Stomach smooth muscle (tissue), 2 donors: ENCODE measurements around the gene ERBB4.

Experiments
- H3K27ac ChIP-seq: one replicate; pipeline ENCODE4 v1.7.0; 2013; ENCODE audit warnings: mild to moderate bottlenecking, low read length, inconsistent platforms
- H3K27me3 ChIP-seq, 2 donors: one replicate each; pipeline ENCODE4 v1.7.0; 2013; ENCODE audit warnings: low read length in 2 of 2; ENCODE audit not compliant: insufficient read depth in 2 of 2, control insufficient read depth in 1 of 2
- H3K36me3 ChIP-seq, 2 donors: one replicate each; pipeline ENCODE4 v1.7.0; 2013; ENCODE audit warnings: low read length in 2 of 2; ENCODE audit not compliant: control insufficient read depth in 2 of 2, insufficient read depth in 2 of 2
- H3K4me1 ChIP-seq: one replicate; pipeline ENCODE4 v1.7.0; 2013; ENCODE audit warnings: low read length; ENCODE audit not compliant: control insufficient read depth, insufficient read depth
- H3K4me3 ChIP-seq, 2 donors: one replicate each; pipeline ENCODE4 v1.7.0; 2013; ENCODE audit warnings: low read length in 2 of 2
- H3K9ac ChIP-seq, 2 donors: one replicate each; pipeline ENCODE4 v1.7.0; 2013; ENCODE audit warnings: low read length in 2 of 2, mild to moderate bottlenecking in 1 of 2
- H3K9me3 ChIP-seq, 2 donors: one replicate each; pipeline ENCODE4 v1.7.0; 2013; ENCODE audit warnings: low read length in 2 of 2; ENCODE audit not compliant: control insufficient read depth in 2 of 2
- donor health status: healthy.
- donor health status: Pancreatic carcinoma.

Gene ERBB4

GRCh38 chr2:212299333-212299732 lies 239.3 kb downstream of the ERBB4 start:
- Histone ChIP-seq H3K36me3 (no peaks in the 10 kb centered on the region), H3K4me3 (no peak overlapping the region), H3K9me3 (no peaks in the 10 kb centered on the region), H3K4me1 (no peaks in the 10 kb centered on the region), H3K27ac (no peak overlapping the region), H3K9ac (no peak overlapping the region), H3K27me3 (no peaks in the 10 kb centered on the region)

- Histone ChIP-seq H3K27ac (no peak overlapping the region), H3K27me3 (no peaks in the 10 kb centered on the region), H3K4me3 (no peak overlapping the region), H3K36me3 (no peaks in the 10 kb centered on the region), H3K9ac (no peak overlapping the region), H3K4me1 (no peaks in the 10 kb centered on the region), H3K9me3 (no peaks in the 10 kb centered on the region)
Measured at GRCh38 chr2:212295571-212295970, 243.0 kb downstream of the ERBB4 start.

GRCh38 chr2:212294816-212295215 lies 243.8 kb downstream of the ERBB4 start:
- Histone ChIP-seq H3K36me3 (no peaks in the 10 kb centered on the region), H3K4me3 (no peak overlapping the region), H3K27ac (no peak overlapping the region), H3K27me3 (no peaks in the 10 kb centered on the region), H3K4me1 (no peaks in the 10 kb centered on the region), H3K9ac (no peak overlapping the region), H3K9me3 (no peaks in the 10 kb centered on the region)

- Histone ChIP-seq H3K9me3 (no peaks in the 10 kb centered on the region), H3K4me3 (no peak overlapping the region), H3K27ac (no peak overlapping the region), H3K27me3 (no peaks in the 10 kb centered on the region), H3K4me1 (no peaks in the 10 kb centered on the region), H3K9ac (no peak overlapping the region), H3K36me3 (no peaks in the 10 kb centered on the region)
Measured at GRCh38 chr2:212289301-212289700, 249.3 kb downstream of the ERBB4 start.

GRCh38 chr2:212288308-212288707 lies 250.3 kb downstream of the ERBB4 start:
- Histone ChIP-seq H3K4me1 (no peaks in the 10 kb centered on the region), H3K9ac (no peak overlapping the region), H3K27me3 (no peaks in the 10 kb centered on the region), H3K9me3 (no peaks in the 10 kb centered on the region), H3K27ac (no peak overlapping the region), H3K36me3 (no peaks in the 10 kb centered on the region), H3K4me3 (no peak overlapping the region)

- Histone ChIP-seq H3K4me3 (no peak overlapping the region), H3K9me3 (no peaks in the 10 kb centered on the region), H3K36me3 (no peaks in the 10 kb centered on the region)
Measured at GRCh38 chr2:212284166-212284565, 254.4 kb downstream of the ERBB4 start.

GRCh38 chr2:212282671-212283261 lies 255.8 kb downstream of the ERBB4 start:
- H3K9me3 ChIP-seq, result no peaks in the 10 kb centered on the region
- no peaks in the 10 kb centered on the region for H3K27me3 ChIP-seq
- no peak overlapping the region for H3K9ac ChIP-seq
- H3K4me3 ChIP-seq, result no peak overlapping the region
- no peaks in the 10 kb centered on the region for H3K4me1 ChIP-seq
- H3K36me3 ChIP-seq, result no peaks in the 10 kb centered on the region
- no peak overlapping the region for H3K27ac ChIP-seq

More at GRCh38 chr2:212284166-212284565, 254.4 kb downstream of the ERBB4 start:
- no peaks in the 10 kb centered on the region for H3K27me3 ChIP-seq
- H3K9ac ChIP-seq, result no peak overlapping the region
- no peaks in the 10 kb centered on the region for H3K4me1 ChIP-seq
- H3K27ac ChIP-seq, result no peak overlapping the region

GRCh38 chr2:212276813-212277212 lies 261.8 kb downstream of the ERBB4 start:
- no peak overlapping the region for H3K4me3 ChIP-seq
- H3K27me3 ChIP-seq, result no peaks in the 10 kb centered on the region
- H3K9ac ChIP-seq, result no peak overlapping the region
- no peak overlapping the region for H3K27ac ChIP-seq
- no peaks in the 10 kb centered on the region for H3K36me3 ChIP-seq
- H3K4me1 ChIP-seq, result no peaks in the 10 kb centered on the region
- H3K9me3 ChIP-seq, result no peaks in the 10 kb centered on the region

GRCh38 chr2:212274215-212274614 lies 264.4 kb downstream of the ERBB4 start:
- Histone ChIP-seq H3K9ac (no peak overlapping the region), H3K27me3 (no peaks in the 10 kb centered on the region), H3K4me1 (no peaks in the 10 kb centered on the region), H3K36me3 (no peaks in the 10 kb centered on the region), H3K4me3 (no peak overlapping the region), H3K27ac (no peak overlapping the region), H3K9me3 (no peaks in the 10 kb centered on the region)

GRCh38 chr2:212271583-212271982 lies 267.0 kb downstream of the ERBB4 start:
- Histone ChIP-seq H3K9ac (no peak overlapping the region), H3K27ac (no peak overlapping the region), H3K36me3 (no peaks in the 10 kb centered on the region), H3K4me3 (no peak overlapping the region), H3K4me1 (no peaks in the 10 kb centered on the region), H3K27me3 (no peaks in the 10 kb centered on the region), H3K9me3 (no peaks in the 10 kb centered on the region)

- Histone ChIP-seq H3K27ac (no peak overlapping the region), H3K9me3 (no peaks in the 10 kb centered on the region), H3K4me3 (no peak overlapping the region), H3K4me1 (no peaks in the 10 kb centered on the region), H3K36me3 (no peaks in the 10 kb centered on the region), H3K9ac (no peak overlapping the region), H3K27me3 (no peaks in the 10 kb centered on the region)
Measured at GRCh38 chr2:212269005-212269404, 269.6 kb downstream of the ERBB4 start.
